GM19397 (cell line): ENCODE data around the gene MACC1.

ENCODE experiments used
- ATAC-seq: cut with Tn5 transposase; IDR thresholded peaks from one replicate; pipeline ENCODE4 v1.9.1; 2021; ENCODE audit warnings: mild to moderate bottlenecking, moderate library complexity; ENCODE audit not compliant: unreplicated experiment

MACC1 gene, protein sequence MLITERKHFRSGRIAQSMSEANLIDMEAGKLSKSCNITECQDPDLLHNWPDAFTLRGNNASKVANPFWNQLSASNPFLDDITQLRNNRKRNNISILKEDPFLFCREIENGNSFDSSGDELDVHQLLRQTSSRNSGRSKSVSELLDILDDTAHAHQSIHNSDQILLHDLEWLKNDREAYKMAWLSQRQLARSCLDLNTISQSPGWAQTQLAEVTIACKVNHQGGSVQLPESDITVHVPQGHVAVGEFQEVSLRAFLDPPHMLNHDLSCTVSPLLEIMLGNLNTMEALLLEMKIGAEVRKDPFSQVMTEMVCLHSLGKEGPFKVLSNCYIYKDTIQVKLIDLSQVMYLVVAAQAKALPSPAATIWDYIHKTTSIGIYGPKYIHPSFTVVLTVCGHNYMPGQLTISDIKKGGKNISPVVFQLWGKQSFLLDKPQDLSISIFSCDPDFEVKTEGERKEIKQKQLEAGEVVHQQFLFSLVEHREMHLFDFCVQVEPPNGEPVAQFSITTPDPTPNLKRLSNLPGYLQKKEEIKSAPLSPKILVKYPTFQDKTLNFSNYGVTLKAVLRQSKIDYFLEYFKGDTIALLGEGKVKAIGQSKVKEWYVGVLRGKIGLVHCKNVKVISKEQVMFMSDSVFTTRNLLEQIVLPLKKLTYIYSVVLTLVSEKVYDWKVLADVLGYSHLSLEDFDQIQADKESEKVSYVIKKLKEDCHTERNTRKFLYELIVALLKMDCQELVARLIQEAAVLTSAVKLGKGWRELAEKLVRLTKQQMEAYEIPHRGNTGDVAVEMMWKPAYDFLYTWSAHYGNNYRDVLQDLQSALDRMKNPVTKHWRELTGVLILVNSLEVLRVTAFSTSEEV

DNA sequence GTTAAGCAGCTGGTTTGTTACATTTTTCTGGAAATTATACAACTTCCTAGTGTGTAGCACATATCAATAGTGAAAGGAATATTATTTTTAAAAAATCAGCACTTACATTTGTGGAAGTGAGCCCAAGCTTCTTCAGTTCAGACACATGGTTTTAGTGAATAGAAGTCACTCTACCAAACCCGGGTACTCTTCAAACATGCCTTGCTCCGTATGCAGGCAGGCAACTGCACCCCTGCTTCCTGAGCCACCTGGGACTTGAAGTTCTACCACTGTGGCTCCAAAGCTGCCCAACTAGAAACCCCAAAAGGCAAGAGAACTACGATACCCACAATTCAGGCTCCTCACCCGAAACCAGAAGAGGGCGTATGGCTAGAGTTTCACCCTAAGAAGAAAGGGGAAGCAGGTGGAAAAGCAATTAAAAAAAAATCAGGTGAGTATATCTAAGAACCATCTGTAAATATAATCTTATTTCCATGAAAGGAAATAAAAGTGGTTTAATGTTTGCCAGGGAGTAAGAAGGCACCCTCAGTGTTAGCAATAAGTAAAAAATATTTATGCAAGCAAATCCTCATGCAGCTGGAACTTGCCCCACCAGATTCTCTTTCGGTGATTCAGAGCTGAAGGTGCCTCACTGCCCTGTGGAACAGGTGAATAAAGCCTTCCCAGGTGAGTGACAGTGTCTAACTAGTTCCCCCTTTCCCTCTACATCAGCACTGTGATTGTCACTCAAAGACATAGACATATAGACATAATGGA lies at the start of gene MACC1:
TSS of gene MACC1 (minus strand) at position 192 of the 756 bp plus-strand sequence. CDS start 55,522 bp downstream, outside the sequence.
- peak; percentile 40 for ATAC-seq

DNA sequence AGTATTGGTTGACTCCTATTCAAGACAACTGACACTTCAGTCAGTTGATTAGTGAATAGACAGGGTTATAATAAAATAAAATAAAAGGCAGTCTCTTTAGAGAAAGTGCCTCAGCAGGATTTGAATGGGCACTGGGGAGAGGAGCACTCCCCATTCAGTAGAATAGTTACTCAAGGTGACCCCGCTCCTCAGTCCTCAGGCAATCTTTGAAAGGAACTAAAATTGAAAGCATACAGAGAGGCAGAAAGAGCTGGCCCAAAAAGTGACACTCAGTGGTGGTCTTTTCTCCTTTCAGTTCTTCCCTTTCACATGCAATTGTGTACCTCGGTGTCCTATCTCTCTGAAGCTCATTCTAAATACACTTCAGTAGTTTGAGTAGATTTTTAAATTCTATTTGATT lies 47.4 kb upstream of the MACC1 start:
- ATAC-seq = no peak

DNA sequence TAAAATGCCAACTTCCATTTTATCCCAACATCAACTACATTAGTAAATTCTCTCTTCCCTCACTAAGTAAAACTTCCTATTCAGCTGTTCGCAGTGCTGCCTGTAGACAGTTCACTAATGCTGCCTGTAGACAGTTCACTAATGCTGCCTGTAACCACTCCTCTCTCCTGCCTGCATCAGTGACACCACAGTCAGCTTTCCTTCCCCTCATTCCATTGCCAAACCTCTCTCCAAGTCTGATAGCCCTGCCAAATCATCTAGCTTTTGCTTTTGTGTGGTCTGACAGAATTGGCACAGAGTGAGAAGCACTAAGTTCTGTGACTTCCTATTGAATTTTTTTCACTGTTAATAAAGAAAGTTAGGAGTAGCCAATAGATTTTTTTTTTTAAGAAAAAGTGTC lies 43.0 kb upstream of the MACC1 start:
- ATAC-seq = no peak

DNA sequence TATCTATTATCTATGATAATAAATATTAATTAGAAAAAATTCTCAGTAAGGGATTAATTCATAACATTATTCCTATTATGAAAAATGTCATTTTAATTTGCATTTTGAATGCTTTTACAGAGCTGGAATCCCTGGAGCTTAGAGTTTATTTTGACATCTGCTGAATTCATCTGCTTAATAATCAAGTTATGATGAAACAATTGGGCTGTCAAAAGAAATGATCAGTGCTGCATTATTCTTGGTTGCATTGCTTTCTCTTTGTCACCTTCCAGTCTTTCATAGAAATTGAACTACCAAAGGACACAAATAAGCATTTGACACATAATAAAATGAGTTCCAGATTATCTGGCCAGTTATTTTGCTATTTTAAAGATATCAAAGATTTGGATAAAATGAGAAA lies 40.0 kb upstream of the MACC1 start:
- ATAC-seq = no peak

DNA sequence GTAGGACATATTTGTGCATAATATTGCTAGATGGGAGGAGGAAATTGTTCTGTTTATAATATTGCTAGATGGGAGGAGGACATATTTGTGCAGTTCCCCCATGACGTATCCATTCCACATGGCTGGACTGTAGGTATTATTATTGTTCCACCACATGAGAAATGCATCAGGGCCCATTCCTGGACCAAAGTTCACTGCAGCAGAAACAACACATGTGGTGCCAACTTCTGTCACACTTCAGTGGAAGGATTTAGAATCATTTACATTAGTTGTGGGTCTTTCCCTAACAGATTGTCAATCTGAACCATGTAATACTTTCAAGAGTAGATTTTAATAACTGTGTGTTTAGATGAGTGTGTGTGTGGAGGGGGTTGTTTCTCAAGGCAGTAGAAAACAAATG lies 32.7 kb upstream of the MACC1 start:
- ATAC-seq = no peak

DNA sequence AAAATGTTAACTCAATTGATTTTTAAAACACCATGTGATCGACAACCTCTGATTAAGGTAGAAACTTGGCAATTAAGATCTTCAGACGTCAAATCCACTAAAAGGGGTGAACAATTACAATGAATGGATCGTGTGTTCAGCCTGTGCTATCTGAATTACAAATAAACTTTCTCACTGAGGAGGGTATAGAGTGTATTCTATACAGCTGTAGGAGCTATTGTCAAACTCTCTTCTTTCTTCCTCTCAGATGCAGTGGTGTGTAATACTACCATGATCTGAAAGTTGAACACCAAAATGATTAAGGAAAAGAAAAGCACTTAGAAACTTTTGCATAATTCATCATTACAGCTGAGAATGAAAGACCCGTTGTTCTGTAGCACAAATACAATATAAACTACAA lies 32.2 kb upstream of the MACC1 start:
- no peak for ATAC-seq

DNA sequence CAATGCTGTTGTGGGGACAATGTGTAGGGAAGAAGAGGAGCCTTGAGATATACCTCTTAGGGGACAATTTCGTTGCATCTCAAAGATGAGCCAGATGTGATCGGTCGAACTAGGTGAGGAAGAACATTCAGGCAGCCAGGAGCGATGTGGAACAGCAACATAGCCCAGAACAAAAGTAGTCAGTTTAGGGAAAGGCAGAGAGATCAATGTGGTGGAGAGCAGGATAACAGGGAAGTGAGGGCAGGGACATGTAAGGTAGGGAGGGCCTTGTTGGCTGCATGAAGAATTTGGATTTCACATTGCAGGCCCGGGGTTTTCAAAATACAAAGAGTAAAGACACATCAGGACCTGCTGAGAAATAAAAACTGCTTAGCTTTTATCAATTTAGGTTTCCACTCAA lies 29.1 kb upstream of the MACC1 start:
- no peak for ATAC-seq

DNA sequence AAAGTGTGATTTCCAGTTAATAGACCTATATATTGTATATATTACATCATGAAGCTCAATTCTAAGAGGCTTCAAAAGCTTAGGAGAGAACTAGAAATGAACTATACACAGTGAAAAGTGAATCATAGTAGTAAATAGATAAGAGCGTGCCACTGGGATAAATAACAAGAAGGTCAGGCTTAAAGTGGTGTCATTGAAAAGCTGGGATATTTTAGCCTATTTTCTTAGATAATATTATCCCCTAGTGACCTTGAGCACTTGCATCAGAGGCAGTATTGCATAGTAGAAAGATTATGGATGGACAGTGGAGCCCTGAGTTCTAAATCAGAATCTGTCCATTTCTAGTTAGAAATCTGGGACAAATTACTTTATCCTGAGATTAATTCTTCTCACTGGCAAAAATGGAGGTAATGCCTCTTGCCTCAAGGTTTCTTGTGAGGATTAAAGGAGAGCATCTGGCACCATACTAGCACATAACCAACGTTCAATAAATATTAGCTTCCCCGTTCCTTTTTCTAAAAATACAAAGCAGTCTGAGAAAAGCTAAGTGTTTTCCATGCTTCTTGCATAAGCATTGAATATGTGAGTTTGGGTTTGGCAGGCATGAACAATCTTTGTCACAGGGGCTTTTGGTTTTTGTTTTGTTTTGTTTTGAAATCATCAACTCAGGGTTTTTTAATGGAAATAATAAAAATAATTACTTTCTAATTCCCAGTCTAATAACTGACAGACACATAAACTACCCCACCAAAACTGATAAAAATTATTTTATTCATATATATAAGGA lies 27.3 kb upstream of the MACC1 start:
- no peak for ATAC-seq

DNA sequence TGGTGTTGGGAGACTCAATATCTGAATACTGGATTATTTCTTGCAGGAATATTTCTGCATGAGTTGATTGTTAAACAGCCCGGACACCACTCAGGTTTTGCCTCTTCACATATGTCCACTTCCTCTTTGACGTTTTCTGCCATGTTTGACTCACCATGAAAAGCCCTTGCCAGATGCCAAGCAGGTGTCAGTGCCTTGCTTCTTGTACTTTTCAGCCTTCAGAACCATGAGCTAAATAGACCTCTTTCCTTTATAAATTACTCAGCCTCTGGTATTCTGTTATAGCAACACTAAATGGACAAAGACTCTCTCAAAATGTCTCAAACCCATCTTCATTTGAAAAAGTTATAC lies 24.7 kb upstream of the MACC1 start:
- peak; percentile 42 for ATAC-seq

DNA sequence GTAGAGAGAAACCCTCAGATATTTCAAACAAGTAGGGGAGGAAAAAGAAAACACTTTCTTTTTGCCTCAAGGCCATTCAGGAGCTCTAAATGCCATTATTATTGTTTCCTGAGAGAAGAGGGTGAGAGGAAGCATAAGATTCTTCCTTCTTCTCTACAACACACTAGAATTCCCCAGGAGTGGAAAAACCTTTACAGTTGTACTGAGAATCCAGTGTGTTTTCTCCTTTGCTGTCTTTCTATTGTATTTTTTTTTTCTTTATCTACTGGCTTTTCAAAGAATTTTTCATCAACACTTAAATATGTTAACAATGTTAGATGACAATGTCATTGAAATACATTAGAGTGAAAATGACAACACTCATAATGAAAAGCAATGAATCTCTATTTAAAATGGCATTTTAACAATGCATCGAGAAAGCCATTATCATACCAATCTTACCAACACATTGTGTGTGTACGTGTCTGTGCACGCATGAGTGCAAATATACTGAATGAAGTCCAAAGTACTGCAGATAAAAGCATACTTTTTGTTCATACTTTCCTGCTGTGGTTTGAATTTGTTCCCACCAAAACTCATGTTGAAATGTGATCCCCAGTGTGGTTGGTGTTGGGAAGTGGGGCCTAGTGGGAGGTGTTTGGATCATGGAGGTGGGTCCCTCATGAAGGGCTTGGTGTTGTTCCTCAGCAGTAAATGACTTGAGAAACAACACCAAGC lies 24.2 kb upstream of the MACC1 start:
- ATAC-seq = no peak

DNA sequence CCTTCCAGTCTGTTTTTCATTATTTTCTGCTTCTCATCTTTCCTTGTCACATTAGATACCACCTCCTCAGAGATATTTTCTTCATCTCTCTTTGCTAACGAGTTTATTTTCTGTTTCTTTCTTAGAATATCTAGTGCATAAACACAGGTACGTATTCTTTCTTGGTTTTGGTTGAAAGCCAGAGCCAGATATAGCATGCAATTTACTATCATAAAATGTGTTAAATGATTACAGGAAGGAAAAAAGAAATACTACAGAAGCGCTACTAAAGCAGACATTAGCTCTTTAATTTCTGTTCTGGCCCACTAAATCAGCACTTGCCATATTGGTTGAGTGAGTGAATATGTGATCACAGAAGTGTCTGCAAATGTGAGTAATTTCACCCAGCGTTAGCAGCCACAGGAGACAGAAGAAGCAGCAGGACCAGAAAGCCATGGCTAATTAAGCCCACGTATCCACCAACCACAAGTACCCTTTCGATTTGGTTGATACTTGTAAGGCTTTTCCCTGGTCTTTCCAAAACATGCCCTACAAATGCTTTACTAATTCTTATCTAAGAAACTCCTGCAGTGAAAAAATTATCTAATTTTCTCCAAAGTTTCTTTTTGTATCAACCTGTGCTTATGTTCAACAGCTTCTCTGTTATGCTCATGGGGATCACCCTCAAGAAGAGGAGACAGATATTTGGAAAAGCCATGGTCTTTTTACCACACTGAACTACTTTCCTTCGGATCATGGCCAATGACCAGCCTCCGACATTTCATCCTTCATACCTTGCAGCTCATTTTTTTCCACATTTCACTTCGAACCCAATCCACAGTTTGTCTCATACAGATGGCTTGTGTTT lies 23.1 kb upstream of the MACC1 start:
- ATAC-seq = peak; percentile 36

DNA sequence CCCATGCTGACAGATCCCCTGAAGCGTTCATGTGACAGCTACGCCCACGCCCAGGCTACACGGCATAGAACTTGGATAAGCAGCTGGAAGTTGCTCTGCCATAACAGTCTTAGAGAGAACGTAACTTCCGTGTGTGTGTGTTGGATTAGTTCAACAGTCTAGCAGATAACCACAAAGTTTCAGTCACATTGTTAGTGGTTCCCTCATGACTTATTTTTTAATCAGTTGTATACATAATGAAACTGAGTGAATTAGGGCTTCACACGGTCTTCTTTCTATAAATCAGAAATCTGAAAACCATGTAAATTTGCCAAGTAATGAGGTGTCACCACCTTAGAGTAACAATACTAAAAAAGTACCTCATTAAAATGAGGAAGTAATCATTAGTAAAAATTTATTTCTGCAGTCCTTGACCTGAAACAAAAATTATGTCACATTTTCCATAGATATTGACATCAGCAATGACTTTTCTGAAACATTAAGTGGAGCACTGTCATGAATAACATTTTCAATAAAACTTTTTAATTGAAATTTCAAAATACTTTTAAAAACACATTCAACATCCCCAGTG lies 21.7 kb upstream of the MACC1 start:
- peak; percentile 85 for ATAC-seq

DNA sequence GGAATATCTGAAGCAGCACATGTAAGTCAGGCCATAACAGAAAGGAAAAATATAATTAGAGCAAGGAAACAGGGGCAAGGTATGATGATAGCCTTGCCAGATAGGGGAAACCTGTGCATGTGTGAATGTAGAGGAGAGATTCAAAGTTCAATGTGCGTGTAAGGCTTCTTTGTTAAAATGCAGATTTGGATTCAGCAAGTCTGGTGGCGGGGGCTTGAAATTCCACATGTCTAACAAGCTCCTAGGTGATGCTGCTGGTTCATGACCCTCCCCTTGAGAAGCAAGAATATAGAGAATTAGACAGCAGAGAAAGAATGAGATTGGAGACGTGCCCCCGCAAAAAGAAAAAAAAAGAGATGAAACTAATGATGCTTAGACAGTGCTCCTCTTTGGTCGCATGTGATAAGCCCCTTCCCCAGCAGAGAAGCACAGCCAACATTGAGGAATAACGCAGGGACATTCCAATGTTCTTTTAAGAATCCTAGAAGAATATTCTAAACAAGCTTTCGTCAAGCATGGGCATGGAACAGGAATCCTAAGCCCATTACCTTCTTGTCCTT lies 21.1 kb upstream of the MACC1 start:
- ATAC-seq = no peak

DNA sequence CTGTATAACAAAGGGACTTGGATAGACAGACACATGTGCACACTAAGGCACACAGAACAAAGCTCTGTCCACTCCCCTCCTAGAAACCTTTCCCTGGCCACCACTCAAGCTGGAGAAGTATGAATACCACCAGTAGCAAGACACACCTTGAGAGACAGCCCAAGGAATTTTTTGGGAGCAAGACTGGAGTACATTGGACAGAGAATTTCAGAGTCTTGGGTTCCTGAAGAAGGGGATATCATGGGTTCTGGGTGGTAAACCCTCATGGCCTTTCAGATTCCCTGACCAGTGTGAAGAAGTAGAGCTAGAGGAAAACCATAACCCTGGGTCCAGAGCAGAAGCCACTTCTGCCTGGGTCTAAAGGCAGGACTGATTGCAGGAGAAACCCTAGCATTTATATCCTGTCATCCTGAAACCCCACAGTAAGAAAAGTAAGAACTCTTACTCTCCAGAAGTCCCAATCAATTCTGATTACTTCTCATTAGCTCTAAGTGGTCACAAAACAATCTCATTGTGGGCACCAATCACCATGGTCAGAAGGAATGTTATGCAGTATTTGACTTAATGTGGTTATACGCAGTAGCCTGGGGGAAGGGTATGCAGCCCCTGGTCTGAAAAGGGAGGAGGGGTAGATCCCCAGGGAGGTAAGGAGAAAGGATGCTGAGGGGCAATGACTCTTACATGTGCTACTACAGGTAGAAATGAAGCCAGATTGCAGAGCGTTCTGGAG lies 20.4 kb upstream of the MACC1 start:
- ATAC-seq = no peak

DNA sequence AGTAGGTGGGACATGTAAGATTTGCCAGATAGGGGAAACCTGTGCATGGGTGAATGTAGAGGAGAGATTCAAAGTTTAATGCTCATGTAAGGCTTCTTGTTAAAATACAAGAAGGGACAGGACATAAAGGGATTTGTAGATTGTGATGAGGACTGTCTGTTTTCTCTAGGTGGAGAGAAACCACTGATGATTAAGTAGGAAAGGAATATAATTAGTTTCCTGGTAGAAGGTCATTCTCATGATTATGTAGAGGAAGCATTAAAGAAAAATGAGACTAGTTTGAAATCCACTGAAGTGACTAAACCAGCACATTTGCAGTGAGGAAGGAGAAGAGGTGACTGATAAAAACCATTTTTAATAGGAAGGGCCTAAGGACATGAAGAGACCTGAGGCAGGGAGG lies 19.6 kb upstream of the MACC1 start:
- ATAC-seq = no peak

DNA sequence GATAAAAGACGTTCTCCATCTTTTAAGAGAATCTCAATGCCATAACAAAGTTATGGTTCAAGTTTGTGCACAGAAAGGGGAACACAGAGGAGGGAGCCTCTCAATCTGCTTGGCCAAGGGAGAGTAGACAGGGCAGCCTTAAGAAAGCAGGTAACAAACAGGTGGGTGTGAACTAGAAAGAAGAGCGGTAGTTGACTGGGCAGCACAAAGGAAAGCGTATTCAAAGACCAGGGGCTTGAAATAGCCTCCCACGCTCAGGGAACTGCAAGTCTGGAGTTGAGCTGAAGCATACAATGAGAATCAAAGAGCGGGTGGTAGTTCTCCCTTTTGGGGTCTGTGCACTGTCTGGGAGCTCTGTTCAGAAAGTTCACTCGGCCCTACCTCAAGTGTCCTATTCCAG lies 18.9 kb upstream of the MACC1 start:
- ATAC-seq = no peak

DNA sequence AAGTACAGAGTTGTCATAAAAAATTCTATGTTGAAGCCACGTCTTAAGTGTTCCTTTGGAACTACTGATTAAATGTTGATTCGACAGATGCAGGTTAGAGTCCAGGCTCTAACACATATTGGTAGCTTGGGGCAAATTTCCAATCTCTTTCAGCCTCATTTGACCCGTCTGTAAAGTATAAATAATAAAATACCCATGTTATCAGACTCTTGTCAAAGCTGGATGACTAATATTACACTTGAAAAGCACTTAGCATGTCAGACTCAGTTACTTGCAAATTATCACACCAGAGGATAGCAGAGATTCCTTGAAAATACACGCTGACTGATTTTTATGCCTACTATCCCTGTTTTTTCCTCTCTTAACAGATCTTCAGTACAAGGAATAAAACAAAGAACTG lies 18.1 kb upstream of the MACC1 start:
- ATAC-seq = no peak

DNA sequence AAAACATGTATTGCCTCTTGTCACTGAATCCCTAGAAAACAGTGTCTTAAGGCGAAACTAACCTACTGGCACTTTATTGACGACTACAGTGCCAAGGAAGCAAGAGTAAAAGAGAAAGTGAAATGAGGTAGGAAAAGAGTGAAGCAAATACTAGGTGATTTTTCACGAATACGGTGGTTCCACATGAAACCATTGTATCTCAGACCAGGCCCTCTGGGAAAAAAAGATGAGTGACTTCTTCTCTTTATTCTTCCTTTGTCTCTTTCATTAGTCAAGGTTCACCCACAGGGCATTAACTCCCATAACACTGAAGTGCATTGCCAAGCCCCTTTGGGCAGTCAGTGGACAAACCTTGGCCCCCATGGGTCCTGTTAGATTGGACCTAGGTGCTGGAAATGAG lies 16.2 kb upstream of the MACC1 start:
- ATAC-seq = peak; percentile 41
